Caco-2 (cell line): ENCODE data around the gene GLT6D1. TPM values are rescaled to one million over a fixed set of nuclear protein-coding genes. Genes with fewer than 3 reads are reported as not detected.
A peak's percentile ranks its signal among the peaks of the same experiment; 100 is the strongest.

Experiments used
- Bru-seq: library from RNA; stranded (reverse); fragments of 400-500 nt; gene quantifications from one replicate; lab custom pipeline; 2021; lab: Mats Ljungman, UMichigan
- BruChase-seq, 2 experiments: library from RNA; stranded (reverse); fragments of 400-500 nt; gene quantifications; one replicate each; lab custom pipeline; 2021; lab: Mats Ljungman, UMichigan
- BruUV-seq: library from RNA; stranded (reverse); fragments of 400-500 nt; replicated peaks from 2 replicates; lab custom pipeline; 2021; lab: Mats Ljungman, UMichigan
- CTCF ChIA-PET: fragments of 300-600 bp; sonication (Branson Sonifier 250); formaldehyde crosslinking; loops from one replicate; lab custom pipeline; 2022; ENCODE audit warnings: antibody characterized with exemption; lab: Charles Lee
- POLR2A ChIA-PET: fragments of 300-600 bp; sonication (Branson Sonifier 250); formaldehyde crosslinking; loops from one replicate; lab custom pipeline; 2022; ENCODE audit warnings: antibody characterized with exemption; lab: Charles Lee
- DNase-seq, 2 experiments: peaks; one replicate each; pipeline versions ENCODE4 v3.0.0 to v3.0.0-alpha.2; 2020 to 2022
- H3K27me3 ChIP-seq: replicated peaks from 2 replicates; pipeline ENCODE4 v1.6.0; 2011; ENCODE audit warnings: low read length; ENCODE audit not compliant: control insufficient read depth, insufficient read depth
- H3K36me3 ChIP-seq: 2 replicates; pipeline ENCODE4 v1.5.1; 2011; ENCODE audit warnings: low read length; ENCODE audit not compliant: control insufficient read depth, insufficient read depth
- H3K4me1 ChIP-seq: fragments of 250-450 bp; sonication (Bioruptor Pico); 2 replicates; pipeline ENCODE4 v1.5.1; 2020; ENCODE audit warnings: mild to moderate bottlenecking
- H3K4me3 ChIP-seq: 2 replicates; pipeline ENCODE4 v1.5.1; 2011; ENCODE audit warnings: low read depth, mild to moderate bottlenecking, control low read depth, low read length
- H3K9me3 ChIP-seq: fragments of 250-450 bp; sonication (Bioruptor Pico); 2 replicates; pipeline ENCODE4 v1.5.1; 2020; ENCODE audit warnings: mild to moderate bottlenecking, moderate library complexity
- H3K27ac Mint-ChIP-seq: one replicate; pipeline ENCODE4 v1.8.0; 2022; ENCODE audit warnings: mixed read lengths; ENCODE audit not compliant: unreplicated experiment
- H3K27me3 Mint-ChIP-seq: one replicate; pipeline ENCODE4 v1.8.0; 2022; ENCODE audit warnings: mixed read lengths; ENCODE audit not compliant: insufficient read depth, unreplicated experiment
- H3K36me3 Mint-ChIP-seq: one replicate; pipeline ENCODE4 v1.8.0; 2022; ENCODE audit warnings: mild to moderate bottlenecking, mixed read lengths; ENCODE audit not compliant: insufficient read depth, unreplicated experiment
- H3K4me1 Mint-ChIP-seq: one replicate; pipeline ENCODE4 v1.8.0; 2022; ENCODE audit warnings: low read depth, mixed read lengths; ENCODE audit not compliant: unreplicated experiment
- H3K4me3 Mint-ChIP-seq: one replicate; pipeline ENCODE4 v1.8.0; 2022; ENCODE audit warnings: mild to moderate bottlenecking, moderate library complexity, mixed read lengths; ENCODE audit not compliant: unreplicated experiment
- H3K9me3 Mint-ChIP-seq: one replicate; pipeline ENCODE4 v1.8.0; 2022; ENCODE audit warnings: mixed read lengths; ENCODE audit not compliant: unreplicated experiment
- intact Hi-C: fragments of 100-400 bp; cut with micrococcal nuclease; formaldehyde crosslinking; loops from one replicate; pipeline ENCODE4 v1.10.0; 2022; ENCODE audit not compliant: unreplicated experiment
- long read RNA-seq: library from polyadenylated mRNA; stranded (forward); transcript quantifications from one replicate; pipeline ENCODE4 v2.0.0, GENCODE V29; 2022
- total RNA-seq: library from RNA; stranded (reverse); gene quantifications from 2 replicates; pipeline ENCODE4 v1.2.3, GENCODE V29; 2022
- TF ChIP-seq, protein P1 (sequence below), 2 experiments: fragments of 200-600 bp in 1 of 2; IDR thresholded peaks; 1 replicate in 1 of 2; 2 replicates in 1 of 2; pipeline versions ENCODE4 v1.5.1 to v1.8.0; 2011 to 2022; ENCODE audit warnings: antibody characterized with exemption in 1 of 2, control low read depth in 1 of 2, inconsistent platforms in 1 of 2, low read depth in 1 of 2, low read length in 1 of 2, mild to moderate bottlenecking in 1 of 2, moderate library complexity in 1 of 2; ENCODE audit not compliant: insufficient read depth in 1 of 2, severe bottlenecking in 1 of 2, unreplicated experiment in 1 of 2

GLT6D1 gene, protein sequence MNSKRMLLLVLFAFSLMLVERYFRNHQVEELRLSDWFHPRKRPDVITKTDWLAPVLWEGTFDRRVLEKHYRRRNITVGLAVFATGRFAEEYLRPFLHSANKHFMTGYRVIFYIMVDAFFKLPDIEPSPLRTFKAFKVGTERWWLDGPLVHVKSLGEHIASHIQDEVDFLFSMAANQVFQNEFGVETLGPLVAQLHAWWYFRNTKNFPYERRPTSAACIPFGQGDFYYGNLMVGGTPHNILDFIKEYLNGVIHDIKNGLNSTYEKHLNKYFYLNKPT
- total RNA-seq: not detected in 2 replicates
- Bru-seq, nascent RNA: percentile 5 among the genes with signal in this experiment
- BruChase-seq, experiment 1, labeled RNA remaining after a 2-hour chase: percentile 5 among the genes with signal in this experiment
- BruChase-seq, experiment 2, labeled RNA remaining after a 6-hour chase: percentile 6 among the genes with signal in this experiment
- long read RNA-seq: 0 reads

DNA sequence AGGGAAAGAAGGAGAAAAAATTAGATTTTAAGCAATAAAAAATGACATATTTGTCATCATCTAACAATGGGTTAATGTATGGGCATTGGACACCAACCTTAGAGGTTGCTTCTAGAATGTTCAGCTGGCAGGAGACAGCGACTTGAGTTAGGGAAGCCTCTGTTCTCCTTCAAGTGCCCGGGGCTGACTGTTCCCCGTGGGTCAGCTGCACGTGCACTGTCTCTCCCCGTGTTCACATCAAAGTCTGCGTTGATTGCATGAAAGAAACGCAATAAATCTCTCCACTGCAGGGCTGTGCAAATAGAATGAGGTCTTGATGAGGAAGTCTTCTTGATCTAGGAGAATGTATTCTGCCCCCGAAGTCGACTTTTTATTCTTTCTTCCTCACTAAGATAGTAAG is at the start of gene GLT6D1:
TSS of gene GLT6D1 (minus strand) at position 345 of the 400 bp plus-strand sequence. CDS start 353 bp downstream, outside the sequence.
- H3K9me3 ChIP-seq: no peaks in the 10 kb centered on the region; the same call in none of the 2 replicates
- H3K27me3 ChIP-seq: no peaks in the 10 kb centered on the region
- CTCF ChIA-PET: no interaction called here
- H3K4me1 ChIP-seq: no peaks in the 10 kb centered on the region
- Mint-ChIP-seq H3K9me3 (peaks cover 31% of the 10 kb centered on the region), H3K4me3 (no peak within 1 kb of the TSS), H3K36me3 (no peaks in the 10 kb centered on the region), H3K4me1 (no peaks in the 10 kb centered on the region), H3K27me3 (peaks cover 20% of the 10 kb centered on the region), H3K27ac (no peak within 1 kb of the TSS)
- no peaks in the 10 kb centered on the region for H3K36me3 ChIP-seq
- intact Hi-C loops: no loop called here
- TF ChIP-seq, protein P1, sequence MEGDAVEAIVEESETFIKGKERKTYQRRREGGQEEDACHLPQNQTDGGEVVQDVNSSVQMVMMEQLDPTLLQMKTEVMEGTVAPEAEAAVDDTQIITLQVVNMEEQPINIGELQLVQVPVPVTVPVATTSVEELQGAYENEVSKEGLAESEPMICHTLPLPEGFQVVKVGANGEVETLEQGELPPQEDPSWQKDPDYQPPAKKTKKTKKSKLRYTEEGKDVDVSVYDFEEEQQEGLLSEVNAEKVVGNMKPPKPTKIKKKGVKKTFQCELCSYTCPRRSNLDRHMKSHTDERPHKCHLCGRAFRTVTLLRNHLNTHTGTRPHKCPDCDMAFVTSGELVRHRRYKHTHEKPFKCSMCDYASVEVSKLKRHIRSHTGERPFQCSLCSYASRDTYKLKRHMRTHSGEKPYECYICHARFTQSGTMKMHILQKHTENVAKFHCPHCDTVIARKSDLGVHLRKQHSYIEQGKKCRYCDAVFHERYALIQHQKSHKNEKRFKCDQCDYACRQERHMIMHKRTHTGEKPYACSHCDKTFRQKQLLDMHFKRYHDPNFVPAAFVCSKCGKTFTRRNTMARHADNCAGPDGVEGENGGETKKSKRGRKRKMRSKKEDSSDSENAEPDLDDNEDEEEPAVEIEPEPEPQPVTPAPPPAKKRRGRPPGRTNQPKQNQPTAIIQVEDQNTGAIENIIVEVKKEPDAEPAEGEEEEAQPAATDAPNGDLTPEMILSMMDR (IDR thresholded peaks at IDR 0.05; ENCODE audit: insufficient read depth in 1 of 2, low read depth in 1 of 2, low read length in 1 of 2, severe bottlenecking in 1 of 2, unreplicated experiment in 1 of 2): no peak
- no TSS peak for BruUV-seq
- POLR2A ChIA-PET: no interaction called here
- no peak within 1 kb of the TSS for H3K4me3 ChIP-seq
- DNase-seq: no peak

DNA sequence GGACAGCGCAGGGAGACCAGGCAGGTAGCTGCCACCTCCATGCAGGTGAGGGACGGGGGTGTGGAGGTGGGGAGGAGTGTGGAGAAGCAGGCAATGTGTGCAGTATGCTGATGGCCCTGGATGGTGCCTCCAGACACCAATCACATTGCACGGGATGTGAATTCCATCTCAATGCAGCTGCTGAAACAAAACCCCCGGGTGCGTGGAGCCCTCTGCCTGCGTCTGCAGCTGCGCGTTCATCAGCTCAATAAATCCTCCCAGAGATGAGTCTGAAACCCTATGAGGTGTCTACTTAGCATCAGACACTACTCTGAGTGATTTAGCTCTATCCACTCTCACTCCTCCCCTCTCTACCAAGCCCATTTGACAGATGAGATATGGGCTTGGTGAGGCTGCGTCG is 49.7 kb upstream of the GLT6D1 start:
- ChIA-PET CTCF (no interaction called here), POLR2A (no interaction called here)
- no peak overlapping the region for H3K4me3 ChIP-seq
- intact Hi-C loops: no loop called here
- H3K4me1 ChIP-seq: no peaks in the 10 kb centered on the region; the same call in 1 of the 2 replicates
- H3K27me3 ChIP-seq: no peaks in the 10 kb centered on the region
- H3K27ac Mint-ChIP-seq: no peak overlapping the region
- BruUV-seq: no TSS peak
- no peaks in the 10 kb centered on the region for H3K9me3 Mint-ChIP-seq
- peaks cover 15% of the 10 kb centered on the region for H3K36me3 Mint-ChIP-seq
- TF ChIP-seq, protein P1 (IDR thresholded peaks at IDR 0.05; ENCODE audit: insufficient read depth in 1 of 2, low read depth in 1 of 2, low read length in 1 of 2, severe bottlenecking in 1 of 2, unreplicated experiment in 1 of 2): no peak
- no peaks in the 10 kb centered on the region for H3K9me3 ChIP-seq
- no peaks in the 10 kb centered on the region for H3K27me3 Mint-ChIP-seq
- H3K4me1 Mint-ChIP-seq: no peaks in the 10 kb centered on the region
- no peak overlapping the region for H3K4me3 Mint-ChIP-seq
- DNase-seq: no peak
- H3K36me3 ChIP-seq: no peaks in the 10 kb centered on the region

DNA sequence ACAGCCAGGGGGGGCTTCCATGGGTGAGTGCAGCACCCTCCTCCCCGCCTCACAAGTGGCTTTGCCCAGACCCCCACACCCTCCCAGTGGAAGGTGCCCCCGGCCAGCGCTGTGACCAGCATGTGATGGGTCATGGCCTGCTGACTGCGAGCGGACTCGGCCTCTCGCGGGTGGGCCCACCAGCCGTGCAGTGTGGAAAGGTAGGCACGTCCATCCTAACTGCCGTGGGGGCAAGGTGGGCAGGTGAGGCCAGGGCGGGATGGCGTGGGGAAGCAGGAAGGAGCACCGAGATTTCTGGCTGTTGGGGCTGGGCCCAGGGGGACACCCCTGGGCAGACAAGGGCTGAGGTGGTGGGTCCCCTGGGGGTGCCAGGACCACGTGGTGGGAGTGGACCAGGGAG is 47.9 kb upstream of the GLT6D1 start:
- no peaks in the 10 kb centered on the region for H3K4me1 Mint-ChIP-seq
- no TSS peak for BruUV-seq
- TF ChIP-seq, protein P1 (IDR thresholded peaks at IDR 0.05; ENCODE audit: insufficient read depth in 1 of 2, low read depth in 1 of 2, low read length in 1 of 2, severe bottlenecking in 1 of 2, unreplicated experiment in 1 of 2): no peak
- H3K9me3 ChIP-seq: no peaks in the 10 kb centered on the region
- H3K9me3 Mint-ChIP-seq: no peaks in the 10 kb centered on the region
- ChIA-PET CTCF (no interaction called here), POLR2A (no interaction called here)
- no peaks in the 10 kb centered on the region for H3K27me3 ChIP-seq
- no peaks in the 10 kb centered on the region for H3K36me3 ChIP-seq
- H3K4me1 ChIP-seq: no peaks in the 10 kb centered on the region; the same call in 1 of the 2 replicates
- no peak for DNase-seq
- H3K27me3 Mint-ChIP-seq: peaks cover 2% of the 10 kb centered on the region
- no peak overlapping the region for H3K27ac Mint-ChIP-seq
- no peak overlapping the region for H3K4me3 Mint-ChIP-seq
- intact Hi-C loops: no loop called here
- H3K36me3 Mint-ChIP-seq: peaks cover 15% of the 10 kb centered on the region
- no peak overlapping the region for H3K4me3 ChIP-seq
